Neural cell (in vitro differentiated cells): ENCODE results near the gene C11orf91.

ENCODE experiments used
- CTCF ChIP-seq: fragments of 450-650 bp; IDR thresholded peaks from 2 replicates; pipeline ENCODE4 v1.5.1; 2014; ENCODE audit warnings: antibody characterized with exemption, mild to moderate bottlenecking, moderate library complexity; ENCODE audit not compliant: poor library complexity, severe bottlenecking
- EP300 ChIP-seq: fragments of 450-650 bp; conservative IDR thresholded peaks from 2 replicates; pipeline ENCODE4 v1.6.1; 2014; ENCODE audit warnings: antibody characterized with exemption, mild to moderate bottlenecking, moderate library complexity; ENCODE audit not compliant: poor library complexity, severe bottlenecking
- EZH2 ChIP-seq: fragments of 200-600, 300-800 bp; shearing (Covaris generic), sonication (generic); IDR thresholded peaks from 2 replicates; pipeline ENCODE4 v1.6.1; 2014; ENCODE audit warnings: antibody characterized with exemption, low read length, borderline replicate concordance, mild to moderate bottlenecking; ENCODE audit not compliant: insufficient read depth, poor library complexity, severe bottlenecking
- MXI1 ChIP-seq: fragments of 450-650 bp; conservative IDR thresholded peaks from 2 replicates; pipeline ENCODE4 v1.6.1; 2014; ENCODE audit warnings: antibody characterized with exemption, mild to moderate bottlenecking; ENCODE audit not compliant: poor library complexity, severe bottlenecking
- POLR2AphosphoS5 ChIP-seq: IDR thresholded peaks from 2 replicates; pipeline ENCODE4 v1.6.1; 2012
- RAD21 ChIP-seq: fragments of 450-650 bp; conservative IDR thresholded peaks from 2 replicates; pipeline ENCODE4 v1.6.1; 2014; ENCODE audit warnings: antibody characterized with exemption, mild to moderate bottlenecking, moderate library complexity
- REST ChIP-seq: IDR thresholded peaks from 2 replicates; pipeline ENCODE4 v1.6.1; 2012; ENCODE audit warnings: borderline replicate concordance
- SMC3 ChIP-seq: fragments of 450-650 bp; conservative IDR thresholded peaks from 2 replicates; pipeline ENCODE4 v1.6.1; 2014; ENCODE audit warnings: antibody characterized with exemption, mild to moderate bottlenecking, moderate library complexity; ENCODE audit not compliant: poor library complexity
- TAF1 ChIP-seq: IDR thresholded peaks from 2 replicates; pipeline ENCODE4 v1.6.1; 2012; ENCODE audit warnings: low read depth

- TF ChIP-seq CTCF (no peak), MXI1 (no peak), REST (no peak), RAD21 (no peak), POLR2AphosphoS5 (no peak), EP300 (no peak), EZH2 (no peak), TAF1 (no peak), SMC3 (no peak)
Measured at GRCh38 chr11:33667819-33668467, 32.7 kb downstream of the C11orf91 start.
